ENCODE results near the gene MAGI1.

The MAGI1 gene

GRCh38 chr3:65781594-65781993, 257.1 kb downstream of the MAGI1 start:
- FAIRE-seq (no peak), DNase-seq (ENCODE audit: insufficient read length, low spot score) (no peak)
- no peak for TF ChIP-seq CTCF (IDR thresholded peaks at IDR 0.05; ENCODE audit: insufficient read depth, missing control alignments)

- TF ChIP-seq CTCF (IDR thresholded peaks at IDR 0.05; ENCODE audit: insufficient read depth, missing control alignments): no peak
- no peak for FAIRE-seq
These were observed 259.3 kb downstream of the MAGI1 start for GRCh38 chr3:65779390-65779789.

GRCh38 chr3:65778968-65779367, 259.8 kb downstream of the MAGI1 start:
- TF ChIP-seq CTCF (IDR thresholded peaks at IDR 0.05; ENCODE audit: insufficient read depth, missing control alignments): no peak
- no peak for FAIRE-seq
- no peak for DNase-seq (ENCODE audit: insufficient read length, low spot score)

More at GRCh38 chr3:65779390-65779789, 259.3 kb downstream of the MAGI1 start:
- DNase-seq (ENCODE audit: insufficient read length, low spot score): no peak

- no peak for DNase-seq (ENCODE audit: insufficient read length, low spot score)
- FAIRE-seq: no peak
- TF ChIP-seq CTCF (IDR thresholded peaks at IDR 0.05; ENCODE audit: insufficient read depth, missing control alignments): no peak
These were observed 261.7 kb downstream of the MAGI1 start for GRCh38 chr3:65777050-65777449.

- FAIRE-seq: no peak
- no peak for DNase-seq (ENCODE audit: insufficient read length, low spot score)
- TF ChIP-seq CTCF (IDR thresholded peaks at IDR 0.05; ENCODE audit: insufficient read depth, missing control alignments): no peak
These were observed 262.2 kb downstream of the MAGI1 start for GRCh38 chr3:65776494-65776893.

- no peak for DNase-seq (ENCODE audit: insufficient read length, low spot score)
- no peak for FAIRE-seq
- TF ChIP-seq CTCF (IDR thresholded peaks at IDR 0.05; ENCODE audit: insufficient read depth, missing control alignments): no peak
These were observed 262.6 kb downstream of the MAGI1 start for GRCh38 chr3:65776081-65776480.

- DNase-seq (ENCODE audit: insufficient read length, low spot score): no peak
- FAIRE-seq: no peak
These were observed 266.0 kb downstream of the MAGI1 start for GRCh38 chr3:65772758-65773157.

More at GRCh38 chr3:65772758-65773157, 266.0 kb downstream of the MAGI1 start:
- no peak for TF ChIP-seq CTCF (IDR thresholded peaks at IDR 0.05; ENCODE audit: insufficient read depth, missing control alignments)

Data from D721Med (cell line).